NCI-H82 treated with DMSO at 0.1 percent for 48 hours (cell line): ENCODE measurements around the gene GID4.

Source experiments
- DNase-seq: peaks from one replicate; lab custom pipeline; 2025; ENCODE audit not compliant: unreplicated experiment; lab: John Stamatoyannopoulos, UW

GID4 gene

GRCh38 chr17:18042983-18043382 is 3.8 kb downstream of the GID4 start:
- DNase-seq: no peak

- peak; percentile 10 for DNase-seq
These were observed 4.3 kb downstream of the GID4 start for GRCh38 chr17:18043491-18043890.

DNA sequence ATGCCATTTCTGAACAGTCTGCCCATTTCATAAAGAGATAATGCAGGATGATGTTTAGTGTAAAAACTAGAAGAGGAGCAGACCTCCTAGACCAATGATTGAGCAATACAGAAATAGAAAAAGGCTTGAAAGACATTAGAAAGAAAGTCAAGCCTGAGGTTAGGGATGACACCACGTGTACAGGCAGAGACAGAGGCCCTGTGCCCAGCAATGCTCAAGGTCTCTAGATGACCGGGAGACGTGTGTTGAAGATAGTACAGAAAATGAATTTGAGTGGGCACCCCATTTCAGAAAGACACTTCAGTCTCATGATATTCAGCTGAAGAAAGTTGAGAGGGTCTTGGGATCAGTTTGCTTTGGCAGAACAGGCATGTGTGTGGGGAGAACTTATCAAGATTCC is 5.4 kb downstream of the GID4 start:
- no peak for DNase-seq

DNA sequence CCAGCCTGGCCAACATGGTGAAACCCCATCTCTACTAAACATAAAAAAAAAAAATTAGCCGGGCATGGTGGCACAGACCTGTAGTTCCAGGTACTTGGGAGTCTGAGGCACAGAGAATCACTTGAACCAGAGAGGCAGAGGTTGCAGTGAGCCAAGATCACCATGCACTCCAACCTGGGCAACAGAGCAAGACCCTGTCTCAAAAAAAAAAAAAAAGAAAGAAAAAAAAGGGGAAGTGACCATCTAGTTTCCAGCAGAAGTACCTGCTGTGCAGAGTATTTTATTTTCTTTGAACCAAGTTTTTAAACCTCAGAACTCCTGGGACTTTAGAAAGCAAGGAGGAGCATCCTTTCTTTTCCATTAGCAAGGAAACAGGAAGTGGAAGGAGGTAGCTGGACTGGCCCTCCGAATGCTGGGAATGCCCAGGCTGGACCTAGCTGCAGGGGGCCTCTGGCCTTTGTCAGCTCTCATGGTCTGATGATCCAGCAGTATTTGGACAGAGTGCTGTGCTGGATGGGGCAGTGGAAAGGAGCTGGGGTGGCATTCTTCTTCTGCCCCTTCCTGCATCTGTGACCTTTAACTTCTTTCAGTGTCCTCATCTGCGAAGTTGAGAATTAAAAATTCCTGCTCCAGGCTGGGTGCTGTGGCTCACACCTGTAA is 6.6 kb downstream of the GID4 start:
- no peak for DNase-seq

DNA sequence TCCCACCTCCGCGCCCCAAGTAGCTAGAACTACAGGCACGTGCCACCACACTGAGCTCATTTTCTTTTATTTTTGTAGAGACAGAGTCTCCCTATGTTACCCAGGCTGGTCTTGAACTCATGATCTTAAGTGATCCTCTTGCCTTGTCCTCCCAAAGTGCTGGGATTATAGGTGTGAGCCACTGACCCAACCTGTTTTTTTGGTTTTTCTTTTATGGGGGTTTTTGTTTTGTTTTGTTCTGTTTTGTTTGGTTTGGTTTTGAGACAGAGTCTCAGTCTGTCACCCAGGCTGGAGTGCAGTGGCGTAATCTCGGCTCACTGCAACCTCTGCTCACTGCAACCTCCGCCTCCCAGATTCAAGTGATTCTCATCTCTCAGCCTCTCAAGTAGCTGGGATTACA is 16.4 kb downstream of the GID4 start:
- no peak for DNase-seq

DNA sequence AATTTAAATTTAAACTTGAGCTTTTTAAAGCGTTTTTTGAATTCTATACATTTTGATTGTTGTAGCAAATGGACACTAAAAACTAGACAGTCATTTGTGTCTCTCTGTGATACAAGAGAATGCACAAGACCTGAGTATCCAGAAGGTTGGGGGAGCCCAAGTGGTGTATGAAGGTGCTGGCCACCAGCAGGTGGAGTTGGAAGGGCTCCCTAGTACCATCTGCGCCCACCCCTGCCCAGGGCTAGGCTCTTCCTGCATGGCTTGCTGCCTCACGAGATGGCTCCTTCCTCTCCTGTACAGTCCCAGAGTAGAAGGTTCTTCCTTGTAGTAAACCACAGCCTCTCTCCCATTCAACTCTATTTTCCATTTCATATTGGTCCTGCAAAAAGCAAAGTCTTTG is 17.0 kb downstream of the GID4 start:
- DNase-seq: no peak

DNA sequence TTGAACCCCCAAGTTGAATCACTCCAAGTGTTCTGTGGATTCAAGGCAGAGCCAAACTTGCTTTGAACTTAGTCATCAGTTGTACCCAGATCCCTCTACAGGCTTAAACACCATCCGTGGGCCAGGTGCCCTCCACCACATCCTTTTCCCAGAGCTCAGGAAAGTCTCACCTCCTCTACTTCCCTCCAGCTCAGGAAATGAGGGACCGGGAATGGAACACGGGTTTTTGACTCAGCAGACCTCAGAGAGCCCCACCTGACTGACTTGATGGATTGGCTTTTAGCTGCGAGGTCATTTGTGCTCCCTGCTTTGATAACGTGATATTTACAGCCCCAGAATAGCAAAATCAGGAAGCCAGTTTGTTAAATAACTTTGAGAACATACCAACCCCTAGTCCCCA is 20.1 kb downstream of the GID4 start:
- no peak for DNase-seq

GRCh38 chr17:18064053-18064452 is 24.8 kb downstream of the GID4 start:
- no peak for DNase-seq

DNA sequence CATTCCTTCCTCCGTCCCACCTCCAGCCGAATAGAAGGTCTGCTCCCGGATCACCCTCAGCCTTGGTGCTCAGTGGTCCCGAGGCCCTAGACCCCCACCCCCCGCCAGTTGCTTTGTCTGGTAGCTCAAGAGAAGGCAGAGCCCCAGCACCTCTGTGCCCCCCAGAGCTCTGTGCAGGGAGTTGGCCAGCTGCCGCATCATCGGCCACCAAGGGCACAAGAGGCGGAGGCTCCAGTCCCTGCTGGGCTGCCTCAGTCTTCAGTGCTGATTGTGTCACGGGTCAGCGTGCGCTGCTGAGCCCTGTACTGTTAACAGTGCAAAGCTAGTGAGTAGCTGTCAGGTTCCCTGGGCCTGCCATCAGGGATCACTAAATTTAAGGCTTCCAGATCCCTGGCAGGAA is 26.3 kb downstream of the GID4 start:
- DNase-seq: no peak

- no peak for DNase-seq
These were observed 27.7 kb downstream of the GID4 start for GRCh38 chr17:18066866-18067265.

GRCh38 chr17:18069101-18069500 is 29.9 kb downstream of the GID4 start:
- DNase-seq: no peak

- peak; percentile 43 for DNase-seq
These were observed 31.7 kb downstream of the GID4 start for GRCh38 chr17:18070861-18071340.

DNA sequence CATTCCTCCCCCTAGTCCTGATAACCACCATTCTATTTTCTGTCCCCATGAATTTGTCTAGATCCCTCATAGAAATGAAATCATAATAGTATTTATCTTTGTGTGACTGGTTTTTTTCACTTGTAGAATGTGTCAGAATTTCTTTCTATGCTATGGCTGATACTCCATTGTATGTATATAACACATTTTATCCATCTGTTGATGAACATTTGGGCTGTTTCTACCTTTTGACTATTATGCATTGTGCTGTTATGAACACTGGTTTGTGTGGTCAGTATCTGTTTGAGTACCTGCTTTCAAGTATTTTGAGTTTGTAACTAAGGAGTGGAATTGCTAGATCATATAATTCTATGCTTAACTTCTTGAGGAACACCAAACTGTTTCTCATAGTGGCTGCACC is 32.5 kb downstream of the GID4 start:
- no peak for DNase-seq

- no peak for DNase-seq
These were observed 35.5 kb downstream of the GID4 start for GRCh38 chr17:18074566-18075272.

GRCh38 chr17:18076936-18077335 is 37.7 kb downstream of the GID4 start:
- DNase-seq: peak; percentile 12

DNA sequence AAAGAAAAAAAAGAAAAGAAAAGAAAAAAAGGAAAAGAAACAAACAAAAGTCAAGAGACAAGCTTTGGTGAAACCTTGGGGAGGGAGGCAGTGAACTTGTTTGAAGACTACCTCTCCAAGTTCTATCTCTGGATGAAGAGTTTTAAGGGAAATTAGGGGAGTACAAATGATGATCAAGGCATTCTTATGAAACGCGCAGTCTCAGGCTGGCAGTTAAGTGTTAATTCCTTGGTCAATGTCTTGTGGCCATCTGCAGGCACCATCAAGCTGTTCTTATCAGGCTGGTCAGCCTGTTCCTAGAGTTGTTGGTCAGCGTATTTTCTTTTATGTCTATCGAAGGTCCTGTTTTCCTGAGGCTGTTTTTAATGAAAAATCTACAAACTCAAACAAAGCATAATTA is 40.3 kb downstream of the GID4 start:
- DNase-seq: no peak

GRCh38 chr17:18084256-18084655 is 45.0 kb downstream of the GID4 start:
- no peak for DNase-seq

GRCh38 chr17:18087610-18088491 is 48.6 kb downstream of the GID4 start, which contains the start of gene DRG2:
DRG2 (plus strand) TSS chr17:18087948; CDS start chr17:18088024, 76 bp downstream.
- DNase-seq: peak; percentile 83

DNA sequence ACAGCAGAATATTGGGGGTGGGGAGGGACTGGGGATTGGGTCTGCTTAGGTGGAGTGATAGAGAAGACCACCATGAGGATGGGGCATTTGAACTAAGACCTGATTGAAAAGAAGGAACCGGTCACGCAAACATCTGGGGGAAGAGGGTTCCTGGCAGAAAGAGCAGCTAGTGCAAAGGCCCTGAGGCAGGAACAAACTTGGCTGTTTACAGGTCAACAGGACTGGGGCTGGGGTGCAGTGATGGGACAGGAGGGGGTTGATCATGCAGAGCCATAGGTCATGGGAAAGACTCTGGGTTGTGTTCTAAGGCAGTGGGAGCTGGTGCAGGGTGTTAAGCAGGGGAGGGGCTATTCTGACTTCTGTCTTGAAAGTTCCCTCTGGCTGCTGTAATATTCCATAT is 50.4 kb downstream of the GID4 start:
- DNase-seq: no peak

DNA sequence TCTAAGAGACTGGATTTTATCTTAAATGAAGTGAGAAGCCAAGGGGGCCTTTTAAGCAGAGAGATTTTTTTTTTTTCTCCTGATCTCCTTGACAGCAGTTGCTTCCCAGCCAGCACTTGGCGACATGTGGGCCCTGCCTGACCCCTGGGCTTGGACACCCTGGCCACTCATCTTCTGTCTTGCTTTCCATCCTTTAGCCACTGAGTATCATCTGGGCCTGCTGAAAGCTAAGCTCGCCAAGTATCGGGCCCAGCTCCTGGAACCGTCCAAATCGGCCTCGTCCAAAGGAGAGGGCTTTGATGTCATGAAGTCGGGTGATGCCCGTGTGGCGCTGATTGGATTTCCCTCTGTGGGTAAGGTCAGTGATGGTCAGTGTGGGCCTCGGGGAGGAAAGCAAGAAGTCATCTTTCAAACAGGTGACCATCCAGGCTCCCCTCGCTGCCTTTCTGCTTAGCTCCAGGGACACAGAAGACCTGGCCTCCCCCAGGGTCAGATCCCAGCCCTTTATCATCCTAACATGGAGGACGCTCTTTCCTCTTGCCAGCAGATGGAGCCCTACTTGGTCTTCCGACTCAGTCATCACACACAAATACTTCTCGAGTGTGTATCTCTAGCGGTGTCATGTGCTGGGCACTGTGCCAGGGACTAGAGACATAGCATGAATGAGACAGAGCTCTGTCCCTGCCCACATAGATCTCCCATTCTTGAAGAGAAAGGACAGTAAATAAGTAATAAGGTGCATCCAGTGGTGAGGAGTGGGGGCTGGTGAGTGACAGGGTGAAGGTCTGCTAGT is 54.6 kb downstream of the GID4 start:
- no peak for DNase-seq

DNA sequence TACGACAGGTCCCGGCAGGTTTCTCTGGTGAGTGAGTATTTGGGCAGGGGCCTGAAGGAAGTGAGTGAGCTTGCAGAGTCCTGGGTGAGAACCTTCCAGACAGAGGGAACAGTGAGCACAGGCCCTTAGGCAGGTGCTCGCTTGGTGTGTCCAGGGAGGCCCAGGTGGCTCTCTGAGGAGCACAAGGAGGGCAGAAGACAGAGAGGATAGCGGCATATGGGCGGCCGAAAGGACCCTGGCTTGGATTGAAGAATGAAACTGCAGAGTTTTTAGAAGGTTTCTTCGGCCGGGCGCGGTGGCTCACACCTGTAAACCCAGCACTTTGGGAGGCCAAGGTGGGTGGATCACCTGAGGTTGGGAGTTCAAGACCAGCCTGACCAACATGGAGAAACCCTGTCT is 55.2 kb downstream of the GID4 start:
- DNase-seq: no peak
